ENCODE measurements around the gene PBLD.

Gene PBLD

GRCh38 chr10:68362590-68362989 lies 29.9 kb upstream of the PBLD start:
- no peak for TF ChIP-seq CTCF (IDR thresholded peaks at IDR 0.05; ENCODE audit: insufficient read depth, low read depth, low read length, missing control alignments)
- H3K4me3 ChIP-seq (ENCODE audit: low read length), result no peak overlapping the region
- DNase-seq (ENCODE audit: low read depth), result no peak

DNA sequence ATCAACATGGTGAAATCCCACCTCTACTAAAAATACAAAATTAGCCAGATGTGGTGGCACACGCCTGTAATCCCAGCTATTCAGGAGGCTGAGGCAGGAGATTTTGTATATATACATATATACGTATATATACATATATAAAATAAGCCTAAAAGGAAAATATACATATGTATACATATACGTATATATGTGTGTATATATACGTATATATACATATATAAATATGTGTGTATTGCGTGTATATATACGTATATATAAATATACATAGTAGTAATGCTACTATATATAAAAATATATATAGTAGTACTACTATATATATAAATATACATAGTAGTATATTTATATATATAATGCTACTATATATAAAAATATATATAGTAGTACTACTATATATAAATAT lies 26.5 kb upstream of the PBLD start:
- TF ChIP-seq CTCF (IDR thresholded peaks at IDR 0.05; ENCODE audit: insufficient read depth, low read depth, low read length, missing control alignments), result no peak
- H3K4me3 ChIP-seq (ENCODE audit: low read length), result no peak overlapping the region
- DNase-seq (ENCODE audit: low read depth), result no peak

GRCh38 chr10:68353537-68353936 lies 20.8 kb upstream of the PBLD start:
- no peak for TF ChIP-seq CTCF (IDR thresholded peaks at IDR 0.05; ENCODE audit: insufficient read depth, low read depth, low read length, missing control alignments)
- H3K4me3 ChIP-seq (ENCODE audit: low read length), result no peak overlapping the region
- DNase-seq (ENCODE audit: low read depth), result no peak

DNA sequence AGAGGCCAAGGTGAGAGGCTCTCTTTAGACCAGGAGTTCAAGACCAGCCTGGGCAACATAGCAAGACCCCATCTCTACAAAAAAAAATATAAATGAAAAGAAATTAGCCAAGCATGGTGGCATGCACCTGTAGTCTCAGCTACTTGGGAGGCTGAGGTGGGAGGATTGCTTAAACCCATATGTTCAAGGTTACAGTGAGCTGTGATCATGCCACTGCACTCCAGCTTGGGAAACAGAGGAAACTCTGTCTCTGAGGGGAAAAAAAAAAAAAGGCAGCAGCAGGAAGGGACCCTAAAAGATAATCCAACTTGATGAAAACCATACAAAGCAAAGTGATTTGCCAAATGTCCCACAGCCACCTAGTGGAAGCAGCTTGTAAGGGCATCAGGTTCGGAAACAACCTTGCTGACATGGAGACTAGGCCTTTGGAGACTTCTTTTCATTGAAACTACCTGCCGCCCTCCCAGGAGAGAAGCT lies 15.6 kb upstream of the PBLD start:
- no peak overlapping the region for H3K4me3 ChIP-seq (ENCODE audit: low read length)
- DNase-seq (ENCODE audit: low read depth), result peak; percentile 61
- peak; percentile 81 for TF ChIP-seq CTCF (IDR thresholded peaks at IDR 0.05; ENCODE audit: insufficient read depth, low read depth, low read length, missing control alignments)

DNA sequence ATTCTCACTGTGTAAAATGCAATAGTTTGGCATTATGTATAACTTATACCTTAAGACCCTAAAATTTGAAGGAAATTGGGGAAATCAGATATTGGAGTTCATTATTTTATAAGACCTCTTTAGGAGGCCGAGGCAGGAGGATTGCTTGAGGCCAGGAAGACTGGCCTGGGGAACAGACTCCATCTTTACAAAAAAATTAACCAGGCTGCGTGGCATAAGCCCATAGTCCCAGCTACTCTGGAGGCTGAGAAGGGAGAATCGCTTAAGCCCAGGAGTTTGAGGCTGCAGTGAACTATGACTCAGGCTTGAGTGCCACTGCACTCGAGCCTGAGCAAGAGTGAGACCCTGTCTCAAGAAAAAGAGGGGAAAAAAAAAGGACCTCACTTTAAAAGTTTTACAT lies 14.0 kb upstream of the PBLD start:
- DNase-seq (ENCODE audit: low read depth), result no peak
- no peak overlapping the region for H3K4me3 ChIP-seq (ENCODE audit: low read length)

GRCh38 chr10:68345621-68346020 lies 12.9 kb upstream of the PBLD start:
- TF ChIP-seq CTCF (IDR thresholded peaks at IDR 0.05; ENCODE audit: insufficient read depth, low read depth, low read length, missing control alignments), result no peak
- no peak overlapping the region for H3K4me3 ChIP-seq (ENCODE audit: low read length)
- no peak for DNase-seq (ENCODE audit: low read depth)

More for the DNA sequence above, 14.0 kb upstream of the PBLD start:
- TF ChIP-seq CTCF (IDR thresholded peaks at IDR 0.05; ENCODE audit: insufficient read depth, low read depth, low read length, missing control alignments), result no peak

DNA sequence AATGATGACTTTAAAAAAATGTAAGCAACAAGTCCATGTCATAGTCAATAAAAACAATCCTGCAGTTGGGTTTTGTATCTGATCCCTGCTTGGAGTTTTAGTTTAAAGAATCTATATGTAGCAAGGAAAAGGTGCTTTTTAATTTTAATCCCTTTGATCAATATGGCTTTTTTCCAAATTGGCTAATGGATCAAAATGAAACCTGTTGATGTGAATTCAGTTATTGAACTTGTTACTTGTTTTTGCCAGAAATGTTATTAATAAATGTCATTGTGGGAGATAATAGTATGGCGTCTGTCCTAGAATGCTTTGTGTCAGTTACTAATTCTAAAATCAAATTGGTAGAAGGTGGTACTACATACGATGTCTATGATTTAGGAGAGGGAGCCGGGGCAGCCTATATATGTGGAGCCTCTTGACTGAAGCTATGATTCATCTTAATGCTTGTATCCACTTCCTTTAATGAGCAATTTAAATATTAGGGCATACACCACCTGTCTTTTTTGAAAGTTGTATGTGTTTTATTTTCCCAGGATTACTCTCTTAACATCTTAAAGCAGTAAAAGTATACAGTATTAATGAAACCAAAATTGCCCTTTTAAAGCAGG lies 10.3 kb upstream of the PBLD start:
- no peak overlapping the region for H3K4me3 ChIP-seq (ENCODE audit: low read length)
- TF ChIP-seq CTCF (IDR thresholded peaks at IDR 0.05; ENCODE audit: insufficient read depth, low read depth, low read length, missing control alignments), result no peak
- peak; percentile 21 for DNase-seq (ENCODE audit: low read depth)

Measured in epithelial cell of esophagus (primary cell).